ENCODE data around the gene SIRPG. TPM values are rescaled to one million over a fixed set of nuclear protein-coding genes. Genes with fewer than 3 reads are reported as not detected.

SIRPG gene
- total and polyA plus RNA-seq, 2 donors from 2014 or later: 2.5 TPM; not detected in 1

DNA sequence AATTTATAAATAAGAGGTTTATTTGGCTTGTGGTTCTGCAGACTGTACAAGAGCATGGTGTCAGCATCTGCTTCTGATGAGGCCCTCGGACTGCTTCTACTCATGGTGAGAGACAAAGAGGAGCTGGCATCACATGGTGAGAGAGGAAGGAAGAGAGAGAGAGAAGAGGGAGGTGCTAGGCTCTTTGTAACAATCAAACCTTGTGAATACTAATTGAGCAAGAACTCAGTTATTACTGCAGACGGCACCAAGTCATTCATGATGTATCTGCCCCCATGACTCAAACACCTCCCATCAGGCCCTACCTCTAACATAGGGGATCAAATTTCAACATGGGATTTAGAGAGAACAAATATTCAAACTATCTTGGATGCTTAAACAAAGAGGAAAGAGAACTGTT, 6.3 kb upstream of the SIRPG start:
- Histone ChIP-seq H3K4me1 (ENCODE audit: control insufficient read depth in 2 of 3, insufficient read depth in 2 of 3, low read depth in 1 of 3, low read length in 3 of 3) (no peaks in the 10 kb centered on the region), H3K27ac (ENCODE audit: low read depth in 2 of 2, low read length in 2 of 2) (no peak overlapping the region), H3K9me3 (ENCODE audit: control insufficient read depth in 2 of 3, insufficient read depth in 1 of 3, low read length in 3 of 3) (no peaks in the 10 kb centered on the region), H3K27me3 (ENCODE audit: control insufficient read depth, insufficient read depth, low read length) (no peaks in the 10 kb centered on the region), H3K4me3 (ENCODE audit: low read length in 3 of 3) (no peak overlapping the region), H3K36me3 (ENCODE audit: control insufficient read depth in 2 of 3, insufficient read depth in 3 of 3, low read length in 3 of 3) (no peaks in the 10 kb centered on the region), H3K9ac (ENCODE audit: low read length in 3 of 3) (no peak overlapping the region)
- DNase-seq (no peak), FAIRE-seq (no peak)
- TF ChIP-seq CTCF (IDR thresholded peaks at IDR 0.05; ENCODE audit: borderline replicate concordance, extremely low read depth, insufficient read depth): no peak
- intact Hi-C loops (cut with DNase I): no loop called here

- no peaks in the 10 kb centered on the region for H3K9me3 ChIP-seq (ENCODE audit: control insufficient read depth in 2 of 3, insufficient read depth in 1 of 3, low read length in 3 of 3)
- H3K27me3 ChIP-seq (ENCODE audit: control insufficient read depth, insufficient read depth, low read length): no peaks in the 10 kb centered on the region
- no peaks in the 10 kb centered on the region for H3K36me3 ChIP-seq (ENCODE audit: control insufficient read depth in 2 of 3, insufficient read depth in 3 of 3, low read length in 3 of 3)
- DNase-seq: no peak
- intact Hi-C loops (cut with DNase I): no loop called here
- H3K4me3 ChIP-seq (ENCODE audit: low read length in 3 of 3): no peak overlapping the region
- H3K27ac ChIP-seq (ENCODE audit: low read depth in 2 of 2, low read length in 2 of 2): no peak overlapping the region
- no peak overlapping the region for H3K9ac ChIP-seq (ENCODE audit: low read length in 3 of 3)
- no peaks in the 10 kb centered on the region for H3K4me1 ChIP-seq (ENCODE audit: control insufficient read depth in 2 of 3, insufficient read depth in 2 of 3, low read depth in 1 of 3, low read length in 3 of 3)
- TF ChIP-seq CTCF (IDR thresholded peaks at IDR 0.05; ENCODE audit: borderline replicate concordance, extremely low read depth, insufficient read depth): no peak
- FAIRE-seq: no peak
These were observed 4.1 kb upstream of the SIRPG start for GRCh38 chr20:1661542-1662299.

GRCh38 chr20:1660246-1660645, 2.7 kb upstream of the SIRPG start:
- Histone ChIP-seq H3K36me3 (ENCODE audit: control insufficient read depth in 2 of 3, insufficient read depth in 3 of 3, low read length in 3 of 3) (no peaks in the 10 kb centered on the region), H3K27me3 (ENCODE audit: control insufficient read depth, insufficient read depth, low read length) (no peaks in the 10 kb centered on the region), H3K27ac (ENCODE audit: low read depth in 2 of 2, low read length in 2 of 2) (no peak overlapping the region), H3K4me3 (ENCODE audit: low read length in 3 of 3) (no peak overlapping the region), H3K9me3 (ENCODE audit: control insufficient read depth in 2 of 3, insufficient read depth in 1 of 3, low read length in 3 of 3) (no peaks in the 10 kb centered on the region), H3K9ac (ENCODE audit: low read length in 3 of 3) (no peak overlapping the region), H3K4me1 (ENCODE audit: control insufficient read depth in 2 of 3, insufficient read depth in 2 of 3, low read depth in 1 of 3, low read length in 3 of 3) (no peaks in the 10 kb centered on the region)
- FAIRE-seq: no peak
- no peak for DNase-seq
- no peak for TF ChIP-seq CTCF (IDR thresholded peaks at IDR 0.05; ENCODE audit: borderline replicate concordance, extremely low read depth, insufficient read depth)
- intact Hi-C loops (cut with DNase I): no loop called here
